Prostate gland (tissue), 2 donors: ENCODE measurements around the gene SH3PXD2A.

Source experiments
- CTCF ChIP-seq, 4 experiments: fragments of 200-600 bp in 2 of 4; fragments of 450-650 bp in 2 of 4; sonication (generic) in 2 of 4; IDR thresholded peaks; 1 replicate in 3 of 4; 2 replicates in 1 of 4; pipeline ENCODE4 v1.5.1; 2016 to 2019; ENCODE audit warnings: antibody characterized with exemption in 4 of 4, mild to moderate bottlenecking in 2 of 4, moderate library complexity in 2 of 4
- POLR2AphosphoS5 ChIP-seq: sonication (generic); formaldehyde crosslinking; IDR thresholded peaks from one replicate; pipeline ENCODE4 v1.6.1; 2017; ENCODE audit warnings: antibody characterized with exemption

GRCh38 chr10:103843045-103843444 is 12.3 kb downstream of the SH3PXD2A start:
- TF ChIP-seq POLR2AphosphoS5 (no peak), CTCF (IDR thresholded peaks at IDR 0.05) (no peak)
